Body of pancreas (tissue), 4 donors: Measurements from ENCODE around the gene EXD2. TPM values are rescaled to one million over a fixed set of nuclear protein-coding genes. Genes with fewer than 3 reads are reported as not detected.

ENCODE experiments used
- ATAC-seq: fragments of 150-250 bp; one replicate; pipeline ENCODE4 v1.9.1; 2016
- DNase-seq, 4 donors: peaks; one replicate each; pipeline ENCODE4 v3.0.0-alpha.2; 2019
- H3K27ac ChIP-seq, 4 donors: fragments of 200-600 bp; sonication (generic); 1 replicate in 3 of 4; 2 replicates in 1 of 4; pipeline versions ENCODE4 v1.5.1 to v1.6.1; 2016 to 2019; ENCODE audit warnings: mild to moderate bottlenecking in 1 of 4, mixed read lengths in 1 of 4, moderate library complexity in 1 of 4
- H3K27me3 ChIP-seq, 2 donors: fragments of 200-600 bp; sonication (generic); one replicate each; pipeline ENCODE4 v1.6.0; 2016; ENCODE audit warnings: mild to moderate bottlenecking in 1 of 2
- H3K36me3 ChIP-seq, 2 donors: fragments of 200-600 bp; sonication (generic); replicated peaks in 1 of 2; 2 replicates each; pipeline ENCODE4 v1.5.1; 2016; ENCODE audit warnings: low read depth in 2 of 2; ENCODE audit not compliant: insufficient read depth in 1 of 2
- H3K4me1 ChIP-seq: fragments of 200-600 bp; sonication (generic); one replicate; pipeline ENCODE4 v1.6.0; 2016
- H3K4me3 ChIP-seq, 2 donors: fragments of 200-600 bp; sonication (generic); 1 replicate in 1 of 2; 2 replicates in 1 of 2; pipeline ENCODE4 v1.5.1; 2016 to 2019
- H3K9me3 ChIP-seq, 3 donors: fragments of 200-600 bp; sonication (generic); 1 replicate in 2 of 3; 2 replicates in 1 of 3; pipeline ENCODE4 v1.5.1; 2016
- POLR2A ChIP-seq, 3 donors: fragments of 450-650 bp; IDR thresholded peaks; one replicate each; pipeline ENCODE4 v1.6.1; 2016; ENCODE audit warnings: antibody characterized with exemption in 3 of 3, mild to moderate bottlenecking in 2 of 3
- WGBS, 2 donors: methylation state at CpG; one replicate each; pipeline ENCODE4 v1.1.5; 2017; 5-methylcytosine and 5-hydroxymethylcytosine counted together
- intact Hi-C: fragments of 100-400 bp; cut with DNase I; formaldehyde crosslinking; loops from one replicate; pipeline ENCODE4 v1.15.1; 2023
- total RNA-seq, 2 donors: library from RNA; depleted of rRNA; stranded (reverse); fragments of >200 nt; gene quantifications; one replicate each; pipeline ENCODE4 v1.1.0, GENCODE V29; 2016
- TF ChIP-seq, protein P1 (sequence below), 7 experiments: fragments of 450-650 bp in 4 of 7; fragments of 200-600 bp in 3 of 7; sonication (generic) in 3 of 7; IDR thresholded peaks; one replicate each; pipeline ENCODE4 v1.5.1; 2016 to 2019; ENCODE audit warnings: antibody characterized with exemption in 7 of 7

The EXD2 gene
- total RNA-seq, 2 donors from 2014 or later = 11.2 to 21.5 TPM

DNA sequence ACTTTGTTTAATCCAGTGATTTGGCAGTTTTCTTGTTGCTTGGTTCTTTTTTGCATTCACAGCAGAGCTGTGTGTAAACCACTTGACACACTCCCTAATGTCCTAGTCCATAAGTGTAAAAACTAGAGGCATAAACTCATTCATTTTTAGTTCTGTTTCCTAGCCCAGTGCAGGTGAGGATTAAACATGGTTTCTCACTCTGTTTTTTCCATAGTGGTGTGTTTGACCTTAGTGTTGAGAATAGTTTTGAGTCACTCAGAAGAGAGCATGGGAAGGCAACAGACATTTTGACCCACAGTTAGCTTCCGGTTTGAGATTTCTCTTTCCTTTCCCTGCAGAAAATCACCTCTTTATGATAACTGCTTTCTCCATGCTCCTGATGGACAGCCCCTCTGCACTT lies 44.4 kb downstream of the EXD2 start:
- Histone ChIP-seq H3K27me3 (no peaks in the 10 kb centered on the region), H3K4me1 (no peaks in the 10 kb centered on the region), H3K27ac (no peak overlapping the region), H3K36me3 (peaks cover 20 to 32% of the 10 kb centered on the region in 2 donors), H3K9me3 (no peaks in the 10 kb centered on the region), H3K4me3 (no peak overlapping the region)
- no peak for ATAC-seq
- intact Hi-C loops = no loop called here
- no peak for DNase-seq
- 92 to 93% methylated on average over 1 of the region's 1 CpG for WGBS, 2 donors
- TF ChIP-seq POLR2A (IDR thresholded peaks at IDR 0.05) = no peak
- TF ChIP-seq, protein P1, sequence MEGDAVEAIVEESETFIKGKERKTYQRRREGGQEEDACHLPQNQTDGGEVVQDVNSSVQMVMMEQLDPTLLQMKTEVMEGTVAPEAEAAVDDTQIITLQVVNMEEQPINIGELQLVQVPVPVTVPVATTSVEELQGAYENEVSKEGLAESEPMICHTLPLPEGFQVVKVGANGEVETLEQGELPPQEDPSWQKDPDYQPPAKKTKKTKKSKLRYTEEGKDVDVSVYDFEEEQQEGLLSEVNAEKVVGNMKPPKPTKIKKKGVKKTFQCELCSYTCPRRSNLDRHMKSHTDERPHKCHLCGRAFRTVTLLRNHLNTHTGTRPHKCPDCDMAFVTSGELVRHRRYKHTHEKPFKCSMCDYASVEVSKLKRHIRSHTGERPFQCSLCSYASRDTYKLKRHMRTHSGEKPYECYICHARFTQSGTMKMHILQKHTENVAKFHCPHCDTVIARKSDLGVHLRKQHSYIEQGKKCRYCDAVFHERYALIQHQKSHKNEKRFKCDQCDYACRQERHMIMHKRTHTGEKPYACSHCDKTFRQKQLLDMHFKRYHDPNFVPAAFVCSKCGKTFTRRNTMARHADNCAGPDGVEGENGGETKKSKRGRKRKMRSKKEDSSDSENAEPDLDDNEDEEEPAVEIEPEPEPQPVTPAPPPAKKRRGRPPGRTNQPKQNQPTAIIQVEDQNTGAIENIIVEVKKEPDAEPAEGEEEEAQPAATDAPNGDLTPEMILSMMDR (IDR thresholded peaks at IDR 0.05) = no peak

GRCh38 chr14:69237142-69237541 lies 45.8 kb downstream of the EXD2 start:
- Histone ChIP-seq H3K9me3 (no peaks in the 10 kb centered on the region), H3K27ac (no peak overlapping the region), H3K36me3 (peaks cover 20 to 29% of the 10 kb centered on the region in 2 donors), H3K4me1 (no peaks in the 10 kb centered on the region), H3K27me3 (no peaks in the 10 kb centered on the region), H3K4me3 (no peak overlapping the region)
- intact Hi-C loops = no loop called here
- WGBS, 2 donors = 94% methylated on average over 1 of the region's 1 CpG; no CpG with 5 or more reads in 1 of the 2 donors
- TF ChIP-seq POLR2A (IDR thresholded peaks at IDR 0.05) = no peak
- TF ChIP-seq, protein P1 (IDR thresholded peaks at IDR 0.05) = no peak
- DNase-seq (no peak), ATAC-seq (no peak)

DNA sequence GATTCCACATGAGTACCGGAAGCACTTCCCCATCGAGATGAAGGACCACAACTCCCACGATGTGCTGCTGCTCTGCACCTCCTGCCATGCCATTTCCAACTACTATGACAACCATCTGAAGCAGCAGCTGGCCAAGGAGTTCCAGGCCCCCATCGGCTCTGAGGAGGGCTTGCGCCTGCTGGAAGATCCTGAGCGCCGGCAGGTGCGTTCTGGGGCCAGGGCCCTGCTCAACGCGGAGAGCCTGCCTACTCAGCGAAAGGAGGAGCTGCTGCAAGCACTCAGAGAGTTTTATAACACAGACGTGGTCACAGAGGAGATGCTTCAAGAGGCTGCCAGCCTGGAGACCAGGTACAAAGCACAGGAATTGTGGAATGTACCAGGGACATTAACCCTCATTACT lies 46.3 kb downstream of the EXD2 start:
- Histone ChIP-seq H3K9me3 (no peaks in the 10 kb centered on the region), H3K4me3 (no peak overlapping the region), H3K4me1 (no peaks in the 10 kb centered on the region), H3K36me3 (peaks cover 20 to 27% of the 10 kb centered on the region in 2 donors), H3K27me3 (no peaks in the 10 kb centered on the region), H3K27ac (no peak overlapping the region)
- 84 to 94% methylated on average over 8 to 12 of the region's 12 CpGs for WGBS, 2 donors
- DNase-seq (no peak), ATAC-seq (no peak)
- TF ChIP-seq, protein P1 (IDR thresholded peaks at IDR 0.05) = no peak
- TF ChIP-seq POLR2A (IDR thresholded peaks at IDR 0.05) = no peak
- intact Hi-C loops = no loop called here

- 87 to 91% methylated on average over 4 of the region's 4 CpGs for WGBS, 2 donors
- TF ChIP-seq, protein P1 (IDR thresholded peaks at IDR 0.05) = no peak
- TF ChIP-seq POLR2A (IDR thresholded peaks at IDR 0.05) = no peak
- peaks cover 20 to 25% of the 10 kb centered on the region in 2 donors for H3K36me3 ChIP-seq
- intact Hi-C loops = no loop called here
- H3K4me3 ChIP-seq = no peak overlapping the region
- no peaks in the 10 kb centered on the region for H3K4me1 ChIP-seq
- DNase-seq (no peak), ATAC-seq (no peak)
- H3K9me3 ChIP-seq = no peaks in the 10 kb centered on the region
- no peaks in the 10 kb centered on the region for H3K27me3 ChIP-seq
- H3K27ac ChIP-seq = no peak overlapping the region
These were observed 47.6 kb downstream of the EXD2 start for GRCh38 chr14:69238883-69239282.

DNA sequence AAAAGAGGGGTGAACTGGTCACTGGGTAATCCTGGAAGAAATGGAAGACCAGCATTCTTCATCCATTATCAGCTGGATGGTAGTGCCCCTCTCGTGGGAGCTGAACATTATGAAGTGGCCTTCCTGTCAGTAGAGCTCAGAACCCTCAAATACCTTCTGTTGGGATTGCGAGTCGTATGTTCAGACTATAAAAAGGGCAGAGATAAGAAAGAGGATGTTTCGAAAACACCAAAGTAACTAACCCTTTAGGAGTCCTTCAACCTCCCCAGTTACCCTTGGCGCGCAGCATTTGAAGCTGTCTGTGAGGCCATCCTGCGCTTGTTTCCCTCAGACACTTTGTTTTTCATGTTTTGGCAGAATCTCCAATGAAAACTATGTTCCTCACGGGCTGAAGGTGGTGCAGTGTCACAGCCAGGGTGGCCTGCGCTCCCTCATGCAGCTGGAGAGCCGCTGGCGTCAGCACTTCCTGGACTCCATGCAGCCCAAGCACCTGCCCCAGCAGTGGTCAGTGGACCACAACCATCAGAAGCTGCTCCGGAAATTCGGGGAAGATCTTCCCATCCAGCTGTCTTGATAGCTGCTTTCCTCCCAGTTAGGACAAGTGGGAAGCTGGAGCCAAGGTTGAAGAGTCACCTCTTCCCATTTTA lies 49.4 kb downstream of the EXD2 start:
- Histone ChIP-seq H3K27ac (no peak overlapping the region), H3K27me3 (no peaks in the 10 kb centered on the region), H3K4me3 (no peak overlapping the region), H3K9me3 (no peaks in the 10 kb centered on the region), H3K36me3 (peaks cover 20 to 25% of the 10 kb centered on the region in 2 donors), H3K4me1 (no peaks in the 10 kb centered on the region)
- ATAC-seq (no peak), DNase-seq (no peak)
- TF ChIP-seq POLR2A (IDR thresholded peaks at IDR 0.05) = no peak
- TF ChIP-seq, protein P1 (IDR thresholded peaks at IDR 0.05) = no peak
- intact Hi-C loops = no loop called here
- WGBS, 2 donors = 82 to 85% methylated on average over 13 of the region's 13 CpGs
